ENCODE results near the gene TENM3.

TENM3 gene

DNA sequence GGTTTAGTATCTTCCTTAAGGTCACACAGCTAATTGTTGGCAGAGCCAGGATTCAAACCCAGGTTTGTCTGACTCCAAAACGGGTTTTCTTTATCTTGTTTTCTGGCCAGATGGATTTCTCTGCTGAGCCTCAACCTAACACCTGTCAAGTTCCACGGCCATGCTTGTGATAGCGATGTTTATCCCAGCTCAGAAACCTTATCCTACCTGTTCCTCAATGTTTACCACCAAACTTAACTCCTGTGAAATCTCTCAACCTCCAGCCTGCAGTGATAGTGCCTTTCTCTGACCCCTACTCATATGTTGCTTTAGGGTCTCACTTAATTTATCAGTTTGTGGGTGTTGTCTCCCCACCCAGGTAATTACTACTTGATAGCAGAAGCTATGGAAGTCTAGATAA, 428.0 kb downstream of the TENM3 start:
- H3K4me3 ChIP-seq (ENCODE audit: control insufficient read depth, low read depth, low read length) = no peak overlapping the region
- TF ChIP-seq CTCF (conservative IDR thresholded peaks at IDR 0.05; ENCODE audit: control insufficient read depth, insufficient read depth, low read depth, low read length) = no peak
- no peak for DNase-seq (ENCODE audit: low read depth)

DNA sequence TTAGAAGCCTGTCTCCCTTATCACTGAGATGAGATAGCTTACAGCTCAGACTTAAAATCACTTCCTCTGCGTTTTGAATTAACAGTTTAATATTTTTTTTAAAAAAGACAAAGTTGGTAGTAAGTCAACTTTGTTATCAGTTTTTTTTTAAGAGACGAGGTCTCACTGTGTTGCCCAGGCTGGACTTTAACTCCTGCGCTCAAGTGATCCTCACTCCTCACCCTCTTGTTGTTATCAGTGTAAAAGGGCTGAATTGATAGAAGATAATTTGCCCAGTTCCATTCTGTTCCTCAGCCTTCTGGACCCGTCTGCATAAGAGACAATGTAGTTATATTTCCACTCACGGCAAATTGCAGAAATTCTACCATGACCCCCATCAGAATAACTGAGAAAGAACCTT, 428.5 kb downstream of the TENM3 start:
- no peak for DNase-seq (ENCODE audit: low read depth)
- no peak overlapping the region for H3K4me3 ChIP-seq (ENCODE audit: control insufficient read depth, low read depth, low read length)
- no peak for TF ChIP-seq CTCF (conservative IDR thresholded peaks at IDR 0.05; ENCODE audit: control insufficient read depth, insufficient read depth, low read depth, low read length)

DNA sequence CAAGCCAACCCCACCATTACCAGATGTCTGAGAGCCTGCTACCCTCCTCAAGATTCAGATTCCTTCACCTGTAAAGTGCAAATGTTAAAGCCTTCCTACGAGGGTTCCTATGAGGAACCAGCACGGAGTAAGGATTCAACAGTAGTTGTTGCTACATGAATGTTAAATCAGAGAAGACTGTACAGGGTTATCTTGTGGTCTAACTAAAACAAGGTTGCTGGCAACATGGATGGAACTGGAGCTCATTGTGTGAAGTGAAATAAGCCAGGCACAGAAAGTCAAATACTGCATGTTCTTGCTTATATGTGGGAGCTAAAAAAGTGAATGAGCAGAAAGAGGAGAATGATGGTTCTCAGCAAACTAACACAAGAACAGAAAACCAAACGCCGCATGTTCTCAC, 435.4 kb downstream of the TENM3 start:
- no peak for DNase-seq (ENCODE audit: low read depth)
- H3K4me3 ChIP-seq (ENCODE audit: control insufficient read depth, low read depth, low read length) = no peak overlapping the region
- no peak for TF ChIP-seq CTCF (conservative IDR thresholded peaks at IDR 0.05; ENCODE audit: control insufficient read depth, insufficient read depth, low read depth, low read length)

DNA sequence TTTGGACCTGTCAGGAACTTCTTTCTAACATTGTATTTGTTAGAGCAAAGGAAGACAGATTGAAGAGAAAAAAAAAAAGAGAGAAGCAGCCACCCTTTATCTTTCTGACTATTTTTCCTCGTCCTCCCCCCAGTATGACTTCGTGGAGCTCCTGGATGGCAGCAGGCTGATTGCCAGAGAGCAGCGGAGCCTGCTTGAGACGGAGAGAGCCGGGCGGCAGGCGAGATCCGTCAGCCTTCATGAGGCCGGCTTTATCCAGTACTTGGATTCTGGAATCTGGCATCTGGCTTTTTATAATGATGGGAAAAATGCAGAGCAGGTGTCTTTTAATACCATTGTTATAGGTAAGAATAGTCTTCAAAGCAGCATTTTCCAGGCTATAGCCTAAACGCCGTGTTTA, 436.3 kb downstream of the TENM3 start:
- TF ChIP-seq CTCF (conservative IDR thresholded peaks at IDR 0.05; ENCODE audit: control insufficient read depth, insufficient read depth, low read depth, low read length) = no peak
- DNase-seq (ENCODE audit: low read depth) = no peak
- no peak overlapping the region for H3K4me3 ChIP-seq (ENCODE audit: control insufficient read depth, low read depth, low read length)

DNA sequence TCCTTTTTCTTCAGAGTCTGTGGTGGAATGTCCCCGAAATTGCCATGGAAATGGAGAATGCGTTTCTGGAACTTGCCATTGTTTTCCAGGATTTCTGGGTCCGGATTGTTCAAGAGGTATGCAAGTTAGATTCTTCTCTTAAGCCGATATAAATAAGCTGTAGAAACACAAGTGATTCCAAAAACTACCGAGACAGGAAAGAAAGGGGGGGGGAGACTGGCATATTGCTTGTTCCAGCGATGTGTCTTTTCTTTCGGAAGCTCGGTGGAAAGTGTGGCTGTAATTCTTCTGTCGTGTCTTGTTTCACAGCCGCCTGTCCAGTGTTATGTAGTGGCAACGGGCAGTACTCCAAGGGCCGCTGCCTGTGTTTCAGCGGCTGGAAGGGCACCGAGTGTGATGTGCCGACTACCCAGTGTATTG, 437.0 kb downstream of the TENM3 start:
- TF ChIP-seq CTCF (conservative IDR thresholded peaks at IDR 0.05; ENCODE audit: control insufficient read depth, insufficient read depth, low read depth, low read length) = no peak
- no peak overlapping the region for H3K4me3 ChIP-seq (ENCODE audit: control insufficient read depth, low read depth, low read length)
- DNase-seq (ENCODE audit: low read depth) = no peak

DNA sequence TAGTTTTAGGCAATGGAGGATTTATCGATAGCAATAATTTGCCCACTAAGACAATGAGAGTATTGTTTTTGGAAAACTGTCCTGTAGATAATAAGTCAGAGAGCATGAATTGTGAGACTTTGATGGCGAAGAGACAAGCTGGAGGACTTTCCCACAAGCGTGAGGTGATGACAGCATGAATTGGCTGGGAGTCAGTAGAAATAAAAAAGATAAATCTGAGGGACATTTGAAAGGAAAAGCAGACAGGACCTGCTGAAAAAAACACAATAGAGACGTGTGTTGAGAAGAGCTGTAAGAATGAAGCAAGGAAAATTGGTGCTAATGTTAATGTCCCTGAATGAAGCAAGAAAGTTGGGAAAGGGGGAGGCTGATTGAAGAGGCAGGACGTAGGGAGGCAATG, 440.5 kb downstream of the TENM3 start:
- no peak overlapping the region for H3K4me3 ChIP-seq (ENCODE audit: control insufficient read depth, low read depth, low read length)
- no peak for TF ChIP-seq CTCF (conservative IDR thresholded peaks at IDR 0.05; ENCODE audit: control insufficient read depth, insufficient read depth, low read depth, low read length)
- DNase-seq (ENCODE audit: low read depth) = peak; percentile 14

GRCh38 chr4:182684796-182685195, 441.6 kb downstream of the TENM3 start:
- DNase-seq (ENCODE audit: low read depth) = peak; percentile 29
- TF ChIP-seq CTCF (conservative IDR thresholded peaks at IDR 0.05; ENCODE audit: control insufficient read depth, insufficient read depth, low read depth, low read length) = no peak
- H3K4me3 ChIP-seq (ENCODE audit: control insufficient read depth, low read depth, low read length) = no peak overlapping the region

Measured in fibroblast of mammary gland (primary cell).